Gastrocnemius medialis (tissue), 4 donors: Measurements from ENCODE around the gene GRIN1. TPM values are rescaled to one million over a fixed set of nuclear protein-coding genes. Genes with fewer than 3 reads are reported as not detected.
A peak's percentile ranks its signal among the peaks of the same experiment; 100 is the strongest.

Experiments
- ATAC-seq, 2 donors: fragments of 150-250 bp; one replicate each; pipeline ENCODE4 v1.9.1; 2016
- DNase-seq, 2 donors: peaks; one replicate each; pipeline ENCODE4 v3.0.0-alpha.2; 2019
- H3K27ac ChIP-seq, 4 donors: fragments of 200-600 bp; sonication (generic); 1 replicate in 1 of 4; 2 replicates in 3 of 4; pipeline ENCODE4 v1.5.1; 2016 to 2018; ENCODE audit warnings: mild to moderate bottlenecking in 2 of 4, moderate library complexity in 1 of 4
- H3K27me3 ChIP-seq, 3 donors: fragments of 200-600 bp; sonication (generic) in 2 of 3; 1 replicate in 1 of 3; 2 replicates in 2 of 3; pipeline versions ENCODE4 v1.5.1 to v1.6.0; 2016 to 2019; ENCODE audit warnings: mild to moderate bottlenecking in 1 of 3, moderate library complexity in 1 of 3
- H3K36me3 ChIP-seq, 2 donors: fragments of 200-600 bp; sonication (generic) in 1 of 2; one replicate each; pipeline ENCODE4 v1.5.1; 2017 to 2018
- H3K4me1 ChIP-seq, 2 donors: fragments of 200-600 bp; sonication (generic) in 1 of 2; one replicate each; pipeline ENCODE4 v1.5.1; 2016 to 2017; ENCODE audit warnings: mild to moderate bottlenecking in 2 of 2
- H3K4me3 ChIP-seq, 4 donors: fragments of 200-600 bp; sonication (generic) in 3 of 4; 1 replicate in 1 of 4; 2 replicates in 3 of 4; pipeline ENCODE4 v1.5.1; 2016 to 2019; ENCODE audit warnings: mild to moderate bottlenecking in 2 of 4
- H3K9me3 ChIP-seq, 3 donors: fragments of 200-600 bp; sonication (generic) in 2 of 3; 1 replicate in 1 of 3; 2 replicates in 2 of 3; pipeline ENCODE4 v1.5.1; 2016 to 2019
- CTCF ChIP-seq, 5 experiments: fragments of 450-650 bp in 3 of 5; fragments of 200-600 bp in 2 of 5; sonication (generic) in 2 of 5; IDR thresholded peaks in 4 of 5; conservative IDR thresholded peaks in 1 of 5; 1 replicate in 4 of 5; 2 replicates in 1 of 5; pipeline ENCODE4 v1.5.1; 2016 to 2019; ENCODE audit warnings: antibody characterized with exemption in 5 of 5, mild to moderate bottlenecking in 3 of 5, moderate library complexity in 3 of 5
- POLR2A ChIP-seq, 2 donors: fragments of 450-650 bp; IDR thresholded peaks; one replicate each; pipeline ENCODE4 v1.6.1; 2017; ENCODE audit warnings: antibody characterized with exemption in 2 of 2, mild to moderate bottlenecking in 2 of 2, moderate library complexity in 2 of 2
- in situ Hi-C, 4 donors: fragments of 200-750 bp; cut with MboI; loops; one replicate each; pipeline versions ENCODE4 v1.15.0 to v1.8.0; 2017; ENCODE audit warnings: low sequenced_read_pairs in 4 of 4
- intact Hi-C: fragments of 100-400 bp; cut with DNase I; formaldehyde crosslinking; loops from one replicate; pipeline ENCODE4 v1.15.1; 2023; ENCODE audit warnings: low total_unique reads
- total RNA-seq, 4 donors: library from RNA; depleted of rRNA; stranded (reverse); fragments of >200 nt; gene quantifications; one replicate each; pipeline versions ENCODE4 v1.1.0 to v1.2.3, GENCODE V29; 2016

GRIN1 gene
- total RNA-seq, 4 donors from 2014 or later: not detected

- in situ Hi-C loops (no loop called here), intact Hi-C loops (no loop called here)
- H3K4me3 ChIP-seq: no peak overlapping the region
- H3K4me1 ChIP-seq: no peaks in the 10 kb centered on the region
- H3K27me3 ChIP-seq: peaks cover 30 to 44% (median 34%) of the 10 kb centered on the region in 3 donors
- TF ChIP-seq POLR2A (IDR thresholded peaks at IDR 0.05): no peak
- no peak for TF ChIP-seq CTCF (IDR thresholded peaks at IDR 0.05 in 4 of 5, conservative IDR thresholded peaks at IDR 0.05 in 1 of 5)
- no peaks in the 10 kb centered on the region for H3K9me3 ChIP-seq
- no peak overlapping the region for H3K27ac ChIP-seq
- DNase-seq: no peak
- H3K36me3 ChIP-seq: no peaks in the 10 kb centered on the region
- no peak for ATAC-seq
These were observed 14.0 kb downstream of the GRIN1 start for GRCh38 chr9:137152844-137153405.

DNA sequence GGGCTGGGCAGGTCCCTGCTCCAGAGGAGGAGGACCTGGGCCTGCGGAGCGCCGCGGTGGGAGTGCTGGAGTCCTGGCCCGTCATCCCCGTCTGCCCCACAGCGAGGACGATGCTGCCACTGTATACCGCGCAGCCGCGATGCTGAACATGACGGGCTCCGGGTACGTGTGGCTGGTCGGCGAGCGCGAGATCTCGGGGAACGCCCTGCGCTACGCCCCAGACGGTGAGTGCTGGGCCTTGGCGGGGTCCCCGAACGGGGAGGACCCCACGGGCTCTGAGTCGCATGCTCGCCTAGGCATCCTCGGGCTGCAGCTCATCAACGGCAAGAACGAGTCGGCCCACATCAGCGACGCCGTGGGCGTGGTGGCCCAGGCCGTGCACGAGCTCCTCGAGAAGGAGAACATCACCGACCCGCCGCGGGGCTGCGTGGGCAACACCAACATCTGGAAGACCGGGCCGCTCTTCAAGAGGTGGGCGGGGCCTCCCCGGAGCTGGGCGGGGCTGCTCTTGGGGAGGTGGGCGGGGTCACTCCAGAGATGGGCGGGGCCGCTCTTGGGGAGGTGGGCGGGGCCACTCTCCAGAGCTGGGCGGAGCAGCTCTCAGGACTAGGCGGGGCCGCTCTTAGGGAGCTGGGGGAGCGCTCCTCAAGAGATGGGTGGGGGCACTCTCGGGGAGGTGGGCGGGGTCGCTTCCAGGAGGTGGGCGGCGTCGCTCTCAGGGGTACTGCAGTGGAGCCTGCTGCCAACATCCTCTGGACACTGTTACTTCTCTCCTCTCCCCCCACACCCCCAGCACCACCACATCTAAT, 17.8 kb downstream of the GRIN1 start:
- Histone ChIP-seq H3K27me3 (peaks cover 56 to 62% (median 62%) of the 10 kb centered on the region in 3 donors), H3K4me1 (no peaks in the 10 kb centered on the region), H3K4me3 (no peak overlapping the region), H3K9me3 (no peaks in the 10 kb centered on the region), H3K36me3 (no peaks in the 10 kb centered on the region), H3K27ac (no peak overlapping the region)
- in situ Hi-C loops (no loop called here), intact Hi-C loops (no loop called here)
- TF ChIP-seq CTCF (IDR thresholded peaks at IDR 0.05 in 4 of 5, conservative IDR thresholded peaks at IDR 0.05 in 1 of 5): no peak
- no peak for TF ChIP-seq POLR2A (IDR thresholded peaks at IDR 0.05)
- ATAC-seq (peak in 1 of 2 donors; percentile 61), DNase-seq (no peak)

DNA sequence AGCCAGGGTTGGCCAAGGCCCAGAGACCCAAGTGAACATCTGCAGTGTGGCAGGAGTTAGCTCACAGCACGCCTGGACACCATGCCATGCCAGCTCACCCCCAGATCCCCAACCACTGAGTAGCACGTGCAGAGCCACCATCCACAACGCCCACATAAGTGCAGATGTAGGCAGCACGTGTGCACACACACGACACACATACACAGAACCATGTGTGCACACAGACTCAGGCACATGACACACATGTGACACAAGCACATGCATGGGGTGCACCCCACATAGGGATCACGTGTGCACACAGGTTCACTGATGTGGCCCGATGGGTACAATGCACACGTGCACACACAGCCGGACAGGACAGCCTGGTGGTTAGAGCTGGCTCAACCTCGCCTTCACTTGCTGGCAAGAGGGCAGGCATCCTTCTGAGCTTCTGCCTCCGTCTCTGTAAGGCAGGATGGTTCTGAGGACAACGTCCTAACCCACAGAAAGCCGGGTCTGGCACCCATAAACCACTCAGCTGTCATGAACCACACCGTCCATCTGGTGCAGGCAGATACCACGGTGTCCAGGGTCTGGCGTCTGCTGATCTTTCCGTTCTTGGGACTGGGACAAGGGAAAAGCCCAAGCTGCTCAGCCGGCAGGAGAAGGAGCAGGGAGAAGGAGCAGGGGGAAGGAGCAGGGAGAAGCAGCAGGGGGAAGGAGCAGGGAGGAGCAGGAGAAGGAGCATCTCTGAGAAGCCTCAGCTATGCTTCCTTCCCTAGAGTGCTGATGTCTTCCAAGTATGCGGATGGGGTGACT, 18.9 kb downstream of the GRIN1 start:
- in situ Hi-C loops (no loop called here), intact Hi-C loops (no loop called here)
- H3K36me3 ChIP-seq: no peaks in the 10 kb centered on the region
- DNase-seq (no peak), ATAC-seq (no peak)
- no peaks in the 10 kb centered on the region for H3K9me3 ChIP-seq
- peaks cover 65 to 73% (median 72%) of the 10 kb centered on the region in 3 donors for H3K27me3 ChIP-seq
- no peak overlapping the region for H3K4me3 ChIP-seq
- H3K27ac ChIP-seq: no peak overlapping the region
- peaks cover 0 to 5% of the 10 kb centered on the region in 2 donors for H3K4me1 ChIP-seq
- TF ChIP-seq CTCF (IDR thresholded peaks at IDR 0.05 in 4 of 5, conservative IDR thresholded peaks at IDR 0.05 in 1 of 5) (no peak), POLR2A (IDR thresholded peaks at IDR 0.05) (no peak)

- Histone ChIP-seq H3K9me3 (no peaks in the 10 kb centered on the region), H3K27ac (no peak overlapping the region), H3K4me1 (peaks cover 0 to 12% of the 10 kb centered on the region in 2 donors), H3K27me3 (peaks cover 72 to 81% (median 80%) of the 10 kb centered on the region in 3 donors), H3K36me3 (no peaks in the 10 kb centered on the region), H3K4me3 (no peak overlapping the region)
- TF ChIP-seq POLR2A (IDR thresholded peaks at IDR 0.05) (no peak), CTCF (IDR thresholded peaks at IDR 0.05 in 4 of 5, conservative IDR thresholded peaks at IDR 0.05 in 1 of 5) (no peak)
- in situ Hi-C loops (no loop called here), intact Hi-C loops (no loop called here)
- no peak for ATAC-seq
- no peak for DNase-seq
These were observed 19.7 kb downstream of the GRIN1 start for GRCh38 chr9:137158625-137159024.
